Upper lobe of left lung (tissue), 6 donors: Measurements from ENCODE around the gene IL21. TPM values are rescaled to one million over a fixed set of nuclear protein-coding genes. Genes with fewer than 3 reads are reported as not detected.
A peak's percentile ranks its signal among the peaks of the same experiment; 100 is the strongest.

Experiments
- ATAC-seq, 2 donors: fragments of 200-7000 bp; cut with Tn5 transposase; one replicate each; pipeline ENCODE4 v1.9.1; 2022; ENCODE audit warnings: mild to moderate bottlenecking in 2 of 2, moderate library complexity in 2 of 2; ENCODE audit not compliant: low FRiP score in 2 of 2
- DNase-seq, 2 donors: peaks; one replicate each; pipeline ENCODE4 v3.0.0-alpha.2; 2019 to 2020
- H3K27ac ChIP-seq, 4 donors: fragments of 200-600 bp; sonication (generic); one replicate each; pipeline ENCODE4 v1.5.1; 2016 to 2019
- H3K27me3 ChIP-seq, 4 donors: fragments of 200-600 bp; sonication (generic); one replicate each; pipeline ENCODE4 v1.5.1; 2017 to 2019
- H3K36me3 ChIP-seq, 4 donors: fragments of 200-600 bp; sonication (generic); one replicate each; pipeline ENCODE4 v1.5.1; 2016 to 2019
- H3K4me1 ChIP-seq, 4 donors: fragments of 200-600 bp; sonication (generic); one replicate each; pipeline ENCODE4 v1.5.1; 2018 to 2019
- H3K4me3 ChIP-seq, 4 donors: fragments of 200-600 bp; sonication (generic); one replicate each; pipeline ENCODE4 v1.5.1; 2017 to 2019; ENCODE audit warnings: mild to moderate bottlenecking in 2 of 4, moderate library complexity in 1 of 4
- H3K9me3 ChIP-seq, 4 donors: fragments of 200-600 bp; sonication (generic); one replicate each; pipeline ENCODE4 v1.5.1; 2018 to 2019
- EP300 ChIP-seq, 4 donors: sonication (generic); formaldehyde crosslinking; IDR thresholded peaks; one replicate each; pipeline ENCODE4 v1.5.1; 2017; ENCODE audit warnings: antibody characterized with exemption in 4 of 4, control low read depth in 2 of 4
- POLR2A ChIP-seq, 4 donors: fragments of 450-650 bp; IDR thresholded peaks; one replicate each; pipeline ENCODE4 v1.5.1; 2016 to 2017; ENCODE audit warnings: antibody characterized with exemption in 4 of 4, mild to moderate bottlenecking in 2 of 4
- POLR2AphosphoS5 ChIP-seq, 2 donors: sonication (generic); formaldehyde crosslinking; IDR thresholded peaks; one replicate each; pipeline ENCODE4 v1.5.1; 2017; ENCODE audit warnings: antibody characterized with exemption in 2 of 2
- WGBS, 2 donors: methylation state at CpG; one replicate each; pipeline ENCODE4 v1.1.5; 2017 to 2018; 5-methylcytosine and 5-hydroxymethylcytosine counted together
- total RNA-seq, 6 donors: library from RNA; depleted of rRNA in 4 of 6; stranded (reverse); fragments of >200 nt in 4 of 6; gene quantifications; one replicate each; pipeline versions ENCODE4 v1.1.0 to v1.2.1, GENCODE V29; 2016 to 2021
- TF ChIP-seq, protein P1 (sequence below), 6 experiments: fragments of 450-650 bp in 4 of 6; fragments of 200-600 bp in 2 of 6; sonication (generic) in 2 of 6; IDR thresholded peaks; one replicate each; pipeline ENCODE4 v1.5.1; 2016 to 2019; ENCODE audit warnings: antibody characterized with exemption in 6 of 6
- donor health status: DM: no; HTN: no; CAD: no; lungs with moderate emphysema.
- donor health status: DM: no; HTN: yes; CAD: no; lungs with severe emphysema.

IL21 gene
- total RNA-seq, 6 donors from 2014 or later, result not detected

DNA sequence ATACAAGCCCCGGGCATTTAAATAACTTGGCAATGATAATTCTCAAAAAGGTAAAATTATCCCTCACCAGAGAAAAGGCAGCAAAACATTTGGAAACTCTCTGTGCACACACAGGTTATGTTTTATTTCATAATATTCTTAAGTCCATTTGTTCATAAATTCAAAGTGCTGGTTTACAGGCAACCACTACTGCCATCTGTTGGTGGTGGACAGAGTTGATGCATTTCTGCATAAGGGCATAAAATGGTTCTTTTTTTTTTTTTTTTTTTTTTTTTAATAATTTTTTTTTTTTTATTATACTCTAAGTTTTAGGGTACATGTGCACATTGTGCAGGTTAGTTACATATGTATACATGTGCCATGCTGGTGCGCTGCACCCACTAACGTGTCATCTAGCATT is 31.5 kb upstream of the IL21 start:
- H3K36me3 ChIP-seq, result no peaks in the 10 kb centered on the region
- peak in 1 of 2 donors; percentile 49 for DNase-seq
- no peak for ATAC-seq
- no peaks in the 10 kb centered on the region for H3K27me3 ChIP-seq
- no peak overlapping the region for H3K27ac ChIP-seq
- no peaks in the 10 kb centered on the region for H3K4me1 ChIP-seq
- TF ChIP-seq, protein P1, sequence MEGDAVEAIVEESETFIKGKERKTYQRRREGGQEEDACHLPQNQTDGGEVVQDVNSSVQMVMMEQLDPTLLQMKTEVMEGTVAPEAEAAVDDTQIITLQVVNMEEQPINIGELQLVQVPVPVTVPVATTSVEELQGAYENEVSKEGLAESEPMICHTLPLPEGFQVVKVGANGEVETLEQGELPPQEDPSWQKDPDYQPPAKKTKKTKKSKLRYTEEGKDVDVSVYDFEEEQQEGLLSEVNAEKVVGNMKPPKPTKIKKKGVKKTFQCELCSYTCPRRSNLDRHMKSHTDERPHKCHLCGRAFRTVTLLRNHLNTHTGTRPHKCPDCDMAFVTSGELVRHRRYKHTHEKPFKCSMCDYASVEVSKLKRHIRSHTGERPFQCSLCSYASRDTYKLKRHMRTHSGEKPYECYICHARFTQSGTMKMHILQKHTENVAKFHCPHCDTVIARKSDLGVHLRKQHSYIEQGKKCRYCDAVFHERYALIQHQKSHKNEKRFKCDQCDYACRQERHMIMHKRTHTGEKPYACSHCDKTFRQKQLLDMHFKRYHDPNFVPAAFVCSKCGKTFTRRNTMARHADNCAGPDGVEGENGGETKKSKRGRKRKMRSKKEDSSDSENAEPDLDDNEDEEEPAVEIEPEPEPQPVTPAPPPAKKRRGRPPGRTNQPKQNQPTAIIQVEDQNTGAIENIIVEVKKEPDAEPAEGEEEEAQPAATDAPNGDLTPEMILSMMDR (IDR thresholded peaks at IDR 0.05), result peak in 3 of 6 experiments; percentile 20 to 37 (median 32)
- TF ChIP-seq POLR2A (IDR thresholded peaks at IDR 0.05), result no peak
- H3K4me3 ChIP-seq, result no peak overlapping the region
- WGBS, 2 donors, result 87 to 93% methylated on average over 1 to 3 of the region's 3 CpGs
- peaks cover 0 to 6% (median 0%) of the 10 kb centered on the region in 4 donors for H3K9me3 ChIP-seq

DNA sequence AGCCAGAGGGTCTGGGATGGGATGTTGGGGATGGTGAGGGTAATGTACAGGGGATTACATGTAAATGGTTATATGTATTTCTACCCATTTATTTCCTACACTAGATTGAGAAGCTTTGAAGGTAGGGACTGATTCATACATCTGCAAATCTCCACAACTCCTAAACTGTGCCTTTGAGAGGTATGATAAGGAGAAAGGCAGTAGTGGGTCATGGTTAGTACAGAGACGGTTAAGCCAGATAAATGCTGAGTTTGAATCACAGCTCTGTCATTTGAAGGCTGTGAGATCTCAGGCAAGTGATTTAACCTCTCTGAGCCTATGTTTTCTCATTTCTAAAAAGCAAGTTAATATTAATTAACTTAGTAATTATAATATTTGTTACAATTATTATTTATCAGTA is 29.3 kb upstream of the IL21 start:
- H3K27me3 ChIP-seq, result no peaks in the 10 kb centered on the region
- H3K9me3 ChIP-seq, result no peaks in the 10 kb centered on the region
- no peak overlapping the region for H3K27ac ChIP-seq
- no peak overlapping the region for H3K4me3 ChIP-seq
- no peaks in the 10 kb centered on the region for H3K4me1 ChIP-seq
- no peak for DNase-seq
- no peak for TF ChIP-seq EP300 (IDR thresholded peaks at IDR 0.05)
- no peaks in the 10 kb centered on the region for H3K36me3 ChIP-seq
- 97 to 100% methylated on average over 1 of the region's 1 CpG for WGBS, 2 donors
- no peak for ATAC-seq

DNA sequence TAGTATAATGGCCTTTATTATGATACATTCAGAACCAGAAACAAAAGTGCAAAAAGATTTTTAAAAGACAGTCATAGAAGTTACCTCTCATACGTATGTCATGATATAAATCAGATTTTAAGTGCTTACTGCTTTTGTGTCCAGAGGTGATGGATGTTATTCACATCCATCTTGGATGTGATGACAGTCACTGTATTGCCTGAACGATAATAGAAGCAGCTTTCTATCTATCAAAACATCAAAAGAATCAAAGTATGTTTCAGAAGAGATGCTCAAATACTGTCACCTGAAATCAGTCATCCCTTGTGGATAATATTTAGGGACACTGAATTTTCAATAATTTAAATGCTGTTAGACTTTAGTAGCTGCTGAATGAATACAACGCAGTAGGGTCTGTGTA is 26.8 kb upstream of the IL21 start:
- H3K36me3 ChIP-seq, result no peaks in the 10 kb centered on the region
- DNase-seq, result no peak
- H3K27ac ChIP-seq, result no peak overlapping the region
- H3K4me1 ChIP-seq, result no peaks in the 10 kb centered on the region
- H3K9me3 ChIP-seq, result no peaks in the 10 kb centered on the region
- 82 to 84% methylated on average over 3 of the region's 3 CpGs for WGBS, 2 donors
- TF ChIP-seq, protein P1 (IDR thresholded peaks at IDR 0.05), result no peak
- TF ChIP-seq EP300 (IDR thresholded peaks at IDR 0.05) (no peak), POLR2AphosphoS5 (IDR thresholded peaks at IDR 0.05) (no peak), POLR2A (IDR thresholded peaks at IDR 0.05) (no peak)
- no peak for ATAC-seq
- H3K4me3 ChIP-seq, result no peak overlapping the region
- H3K27me3 ChIP-seq, result no peaks in the 10 kb centered on the region

DNA sequence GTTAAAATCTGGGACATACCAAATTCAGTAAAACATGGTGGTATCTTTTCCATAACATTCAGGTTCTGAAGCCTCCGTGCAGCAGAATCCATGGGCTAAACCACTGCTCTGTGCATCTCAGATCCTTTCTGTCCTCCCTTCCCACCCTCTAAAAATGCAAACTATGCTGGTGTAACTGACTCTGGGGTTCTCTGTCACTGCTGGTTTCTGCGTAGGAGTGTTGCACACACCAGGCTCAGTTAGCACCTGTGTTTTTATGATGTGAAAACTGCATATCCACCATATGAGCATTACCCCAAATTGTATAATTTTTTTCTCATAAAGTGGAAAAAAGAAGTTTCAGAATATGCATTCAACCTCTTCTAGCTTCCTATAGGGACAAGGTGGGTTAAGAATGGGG is 22.4 kb upstream of the IL21 start:
- Histone ChIP-seq H3K36me3 (no peaks in the 10 kb centered on the region), H3K27me3 (no peaks in the 10 kb centered on the region), H3K27ac (no peak overlapping the region), H3K4me1 (no peaks in the 10 kb centered on the region), H3K4me3 (no peak overlapping the region), H3K9me3 (no peaks in the 10 kb centered on the region)
- ATAC-seq (no peak), DNase-seq (no peak)
- TF ChIP-seq POLR2AphosphoS5 (IDR thresholded peaks at IDR 0.05) (no peak), EP300 (IDR thresholded peaks at IDR 0.05) (no peak), POLR2A (IDR thresholded peaks at IDR 0.05) (no peak)
- TF ChIP-seq, protein P1 (IDR thresholded peaks at IDR 0.05), result no peak
- 88 to 94% methylated on average over 2 of the region's 2 CpGs for WGBS, 2 donors

DNA sequence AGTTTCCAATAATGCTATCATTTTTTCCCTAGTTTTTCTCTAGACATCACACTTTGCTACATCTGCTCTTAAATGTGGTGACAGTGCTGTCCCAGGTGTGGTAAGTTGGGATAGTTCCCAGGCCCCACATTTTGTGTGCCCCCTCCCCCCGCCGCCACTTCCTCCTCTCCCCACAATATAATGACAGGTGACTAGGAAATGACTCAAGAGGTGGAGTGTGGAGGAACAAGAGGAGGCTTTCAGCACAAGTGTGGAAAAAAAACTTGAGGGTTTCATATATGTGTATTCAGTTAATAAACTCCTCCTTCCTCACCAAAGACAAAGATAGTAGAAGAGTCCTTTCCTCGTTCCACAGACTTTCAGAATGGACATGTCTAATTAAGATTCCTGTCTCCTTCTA is 18.3 kb upstream of the IL21 start:
- ATAC-seq (no peak), DNase-seq (no peak)
- H3K27ac ChIP-seq, result no peak overlapping the region
- H3K27me3 ChIP-seq, result no peaks in the 10 kb centered on the region
- no peaks in the 10 kb centered on the region for H3K9me3 ChIP-seq
- H3K4me1 ChIP-seq, result no peaks in the 10 kb centered on the region
- no peak overlapping the region for H3K4me3 ChIP-seq
- TF ChIP-seq, protein P1 (IDR thresholded peaks at IDR 0.05), result no peak
- no peak for TF ChIP-seq POLR2A (IDR thresholded peaks at IDR 0.05)
- no peak for TF ChIP-seq EP300 (IDR thresholded peaks at IDR 0.05)
- no peak for TF ChIP-seq POLR2AphosphoS5 (IDR thresholded peaks at IDR 0.05)
- H3K36me3 ChIP-seq, result no peaks in the 10 kb centered on the region
- 64 to 67% methylated on average over 3 of the region's 3 CpGs for WGBS, 2 donors
